NT2/D1 (cell line): ENCODE results near the gene ZBTB44.

Experiments used
- DNase-seq: peaks from one replicate; pipeline ENCODE4 v3.0.0-alpha.2; 2011; ENCODE audit warnings: low read depth, low spot score
- H3K27me3 ChIP-seq: 2 replicates; pipeline ENCODE4 v1.6.0; 2011; ENCODE audit warnings: mild to moderate bottlenecking; ENCODE audit not compliant: insufficient read length, insufficient read depth
- H3K36me3 ChIP-seq: 2 replicates; pipeline ENCODE4 v1.6.1; 2011; ENCODE audit warnings: mild to moderate bottlenecking, low read length, mixed read lengths; ENCODE audit not compliant: insufficient read depth, insufficient read length
- H3K4me1 ChIP-seq: 2 replicates; pipeline ENCODE4 v1.5.1; 2011; ENCODE audit not compliant: insufficient read depth, insufficient read length
- H3K4me3 ChIP-seq: 2 replicates; pipeline ENCODE4 v1.5.1; 2011; ENCODE audit warnings: low read depth; ENCODE audit not compliant: insufficient read length
- H3K9ac ChIP-seq: 2 replicates; pipeline ENCODE4 v1.6.0; 2011; ENCODE audit warnings: low read depth; ENCODE audit not compliant: insufficient read length
- H3K9me3 ChIP-seq: 2 replicates; pipeline ENCODE4 v1.5.1; 2011; ENCODE audit warnings: mild to moderate bottlenecking, low read length; ENCODE audit not compliant: insufficient read depth
- SUZ12 ChIP-seq: IDR thresholded peaks from 2 replicates; pipeline ENCODE4 v1.6.1; 2011; ENCODE audit not compliant: insufficient read length, insufficient read depth; ENCODE audit errors: extremely low read depth
- YY1 ChIP-seq: IDR thresholded peaks from 2 replicates; pipeline ENCODE4 v1.6.1; 2011; ENCODE audit not compliant: insufficient read length, insufficient read depth
- ZNF274 ChIP-seq: IDR thresholded peaks from 2 replicates; pipeline ENCODE4 v1.6.1; 2011; ENCODE audit warnings: mild to moderate bottlenecking, low read depth, low read length

Gene ZBTB44

DNA sequence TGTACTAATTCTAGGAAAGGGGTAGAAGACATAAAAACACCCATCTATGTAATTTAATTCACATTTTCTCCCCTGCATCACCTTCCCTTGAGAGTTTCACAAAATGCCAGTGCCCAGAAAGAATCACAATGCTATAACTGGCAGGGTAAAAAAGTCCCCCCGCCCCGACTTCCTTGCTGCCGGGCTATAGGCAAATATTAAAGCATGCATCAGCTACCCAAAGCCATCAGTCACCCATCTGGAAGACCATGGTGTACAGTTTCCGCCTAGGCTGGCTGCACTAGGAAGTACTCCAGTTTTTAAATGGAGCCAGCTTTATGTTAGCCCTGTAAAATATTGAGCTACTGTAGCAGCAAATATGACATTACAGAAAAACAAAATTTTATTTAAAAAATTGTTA is 87.3 kb downstream of the ZBTB44 start:
- no peak overlapping the region for H3K4me3 ChIP-seq
- TF ChIP-seq YY1 (no peak), SUZ12 (no peak), ZNF274 (no peak)
- H3K36me3 ChIP-seq, result no peaks in the 10 kb centered on the region
- no peaks in the 10 kb centered on the region for H3K4me1 ChIP-seq
- H3K9ac ChIP-seq, result no peak overlapping the region
- no peaks in the 10 kb centered on the region for H3K9me3 ChIP-seq
- DNase-seq, result no peak
- no peaks in the 10 kb centered on the region for H3K27me3 ChIP-seq

DNA sequence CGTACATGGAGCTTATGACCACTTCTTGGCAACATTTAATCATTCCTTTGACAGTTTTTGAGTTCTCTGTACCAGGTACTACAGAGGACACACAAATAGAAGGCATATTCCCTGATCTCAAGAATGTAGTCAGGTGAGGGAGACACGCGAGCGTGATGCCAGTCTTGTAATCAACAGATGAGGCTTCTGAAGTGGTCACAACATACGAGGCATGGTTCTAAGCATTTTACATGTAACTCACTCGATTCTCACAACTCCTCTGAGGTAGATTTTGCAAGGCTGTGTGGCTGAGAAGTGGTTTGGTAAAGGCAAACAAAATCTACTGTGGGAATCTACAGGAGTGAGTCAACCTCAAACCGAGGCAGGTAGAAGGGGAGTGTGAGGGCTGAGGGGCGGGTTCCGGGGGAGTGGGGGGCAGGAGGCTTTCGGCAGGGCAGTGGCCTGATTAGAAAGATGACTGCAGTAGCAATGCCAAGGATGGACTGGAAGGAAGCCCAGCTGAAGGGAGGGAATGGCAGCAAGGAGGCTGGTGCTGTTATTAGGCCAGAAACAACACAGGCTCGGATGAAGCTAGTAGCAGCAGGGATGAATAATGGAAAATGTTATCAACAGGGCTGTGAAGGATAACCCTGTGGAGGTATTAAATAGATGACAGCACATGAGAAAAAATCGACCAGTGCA is 91.3 kb downstream of the ZBTB44 start:
- TF ChIP-seq ZNF274 (no peak), SUZ12 (no peak), YY1 (no peak)
- no peak overlapping the region for H3K4me3 ChIP-seq
- no peaks in the 10 kb centered on the region for H3K27me3 ChIP-seq
- H3K4me1 ChIP-seq, result peaks cover 2% of the 10 kb centered on the region
- H3K9ac ChIP-seq, result no peak overlapping the region
- H3K9me3 ChIP-seq, result no peaks in the 10 kb centered on the region
- no peaks in the 10 kb centered on the region for H3K36me3 ChIP-seq
- no peak for DNase-seq

DNA sequence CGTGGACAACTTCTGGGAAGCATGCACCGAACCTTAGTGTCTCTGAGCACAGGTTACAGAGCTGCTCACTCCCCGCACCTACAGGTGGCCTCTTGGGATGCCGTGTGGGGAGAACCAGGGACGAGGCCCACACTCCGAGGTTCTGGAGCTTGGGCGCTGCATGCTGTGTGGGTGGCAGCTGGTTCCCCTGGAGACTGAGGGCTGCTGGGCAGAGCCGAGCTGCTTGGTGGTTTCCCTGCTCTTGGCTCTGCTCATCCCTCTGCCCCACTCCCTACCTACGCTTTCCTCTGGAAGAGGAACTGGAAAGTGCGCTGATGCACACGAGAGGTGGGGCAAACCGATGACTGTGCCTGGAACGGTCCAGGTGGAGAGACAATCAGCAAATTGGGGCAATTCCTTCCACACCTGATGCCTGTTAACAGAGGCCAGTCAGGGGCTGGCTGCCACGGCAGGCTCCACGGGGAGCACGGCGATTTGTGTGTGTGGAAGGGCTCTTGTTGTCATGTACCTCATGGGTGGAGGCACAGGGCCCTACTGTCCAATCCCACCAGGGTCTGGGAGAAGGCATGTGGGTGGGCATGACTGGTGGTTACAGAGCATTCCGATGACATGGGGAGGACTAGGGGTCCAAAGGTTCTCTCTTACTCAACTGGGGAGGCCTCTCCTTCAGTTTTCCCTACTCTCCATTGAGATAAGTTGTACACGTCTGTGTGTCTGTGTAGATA is 94.2 kb downstream of the ZBTB44 start:
- no peak for TF ChIP-seq SUZ12
- TF ChIP-seq YY1, result no peak
- no peak for TF ChIP-seq ZNF274
- Histone ChIP-seq H3K9me3 (no peaks in the 10 kb centered on the region), H3K36me3 (no peaks in the 10 kb centered on the region), H3K4me3 (no peak overlapping the region), H3K27me3 (peaks cover 2% of the 10 kb centered on the region), H3K4me1 (peaks cover 10% of the 10 kb centered on the region), H3K9ac (no peak overlapping the region)
- DNase-seq, result no peak

DNA sequence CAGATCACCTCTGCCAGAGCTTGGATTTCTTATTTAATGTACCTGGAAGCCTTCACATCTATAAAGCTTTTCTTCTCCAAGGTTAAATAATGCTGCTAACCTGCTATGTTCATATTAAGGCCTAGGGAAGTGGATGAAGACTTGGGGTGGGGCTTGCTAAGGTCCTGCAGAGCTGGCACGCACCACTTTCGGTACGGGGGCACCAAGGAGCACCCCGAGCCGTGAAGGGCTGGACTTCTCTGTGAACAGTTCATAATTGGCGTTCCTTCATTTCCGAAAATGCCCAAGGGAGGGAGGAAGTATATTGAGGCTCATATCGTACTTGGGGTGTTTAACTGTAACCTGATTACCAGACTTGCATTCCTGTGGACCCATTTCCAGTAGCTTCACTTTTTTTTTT is 95.6 kb downstream of the ZBTB44 start:
- TF ChIP-seq ZNF274 (no peak), YY1 (no peak), SUZ12 (no peak)
- Histone ChIP-seq H3K4me3 (no peak overlapping the region), H3K9me3 (no peaks in the 10 kb centered on the region), H3K36me3 (no peaks in the 10 kb centered on the region), H3K4me1 (peaks cover 10% of the 10 kb centered on the region), H3K27me3 (peaks cover 10% of the 10 kb centered on the region), H3K9ac (no peak overlapping the region)
- no peak for DNase-seq

DNA sequence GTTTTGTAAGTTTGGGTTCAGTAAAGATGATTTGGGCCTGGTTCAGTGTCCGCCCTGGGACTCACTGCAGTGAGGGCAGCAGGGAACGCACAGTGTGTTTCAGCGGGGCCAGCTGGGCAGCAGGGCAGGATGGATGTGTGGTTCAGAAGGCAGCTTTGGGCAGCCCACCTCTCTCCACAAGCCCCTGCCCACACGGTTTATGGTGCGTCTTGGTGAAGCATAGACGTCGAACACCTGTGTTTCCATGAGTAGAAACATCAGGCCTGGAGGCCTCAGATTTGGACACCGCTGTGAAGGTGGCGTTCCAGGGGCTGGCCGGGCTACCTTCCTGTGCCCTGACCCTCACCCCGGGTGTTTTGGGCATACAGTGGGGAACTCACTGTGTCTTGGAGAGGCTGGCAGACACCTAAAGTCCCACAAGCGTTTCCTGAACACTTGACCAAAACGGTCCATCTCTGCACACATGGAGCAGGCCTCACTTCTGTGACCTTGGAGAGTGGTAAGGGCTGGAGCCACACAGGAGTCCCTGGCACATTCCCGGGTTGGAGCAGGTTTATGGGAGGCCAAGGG is 96.1 kb downstream of the ZBTB44 start:
- no peaks in the 10 kb centered on the region for H3K9me3 ChIP-seq
- no peak for DNase-seq
- H3K4me3 ChIP-seq, result no peak overlapping the region
- H3K36me3 ChIP-seq, result no peaks in the 10 kb centered on the region
- H3K4me1 ChIP-seq, result peaks cover 11% of the 10 kb centered on the region
- H3K9ac ChIP-seq, result no peak overlapping the region
- H3K27me3 ChIP-seq, result peaks cover 10% of the 10 kb centered on the region
- TF ChIP-seq ZNF274, result no peak
- TF ChIP-seq YY1, result no peak
- no peak for TF ChIP-seq SUZ12

DNA sequence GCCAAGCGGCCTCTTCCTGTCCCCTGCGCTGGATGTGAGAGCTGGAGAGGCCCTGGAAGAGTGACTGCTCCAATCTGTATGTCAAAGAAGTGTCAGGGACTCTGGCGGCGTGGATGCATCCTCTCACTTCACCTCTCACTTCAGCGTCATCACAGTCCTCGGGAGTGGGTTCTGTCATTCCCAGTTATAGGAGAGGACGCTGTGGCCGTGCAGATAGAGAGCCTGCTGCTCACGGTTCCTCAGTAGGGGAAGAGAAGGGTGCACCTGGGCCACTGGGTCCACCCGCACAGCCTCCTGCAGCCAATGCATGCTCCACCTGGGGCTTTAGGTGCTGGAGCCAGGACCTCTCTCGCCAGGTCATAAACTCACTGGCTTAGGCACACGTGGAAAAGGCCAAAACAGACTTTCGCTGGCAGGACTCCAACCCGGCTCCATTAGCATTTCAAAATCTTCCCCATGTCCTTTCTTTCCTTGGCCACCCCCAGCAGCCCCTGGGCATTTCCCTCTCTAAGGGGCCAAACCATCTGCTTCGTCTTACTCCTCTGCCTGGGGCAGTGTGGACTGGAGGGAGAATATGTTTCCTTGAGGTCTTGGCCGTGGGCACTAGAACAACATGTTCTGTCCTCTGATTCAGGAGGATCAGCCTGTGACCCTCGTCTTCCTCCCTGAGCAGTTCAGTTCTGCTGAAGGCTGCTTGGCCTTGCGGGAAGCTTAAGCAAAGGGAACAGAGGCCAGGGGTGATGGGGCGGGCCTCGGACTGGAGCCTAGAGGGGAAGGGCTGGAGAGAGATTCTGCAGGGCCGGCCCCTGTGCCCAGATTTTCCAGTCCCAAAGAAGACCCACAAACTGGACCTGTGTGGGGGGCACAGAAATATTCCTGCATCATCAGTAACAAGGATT is 97.3 kb downstream of the ZBTB44 start:
- DNase-seq, result no peak
- Histone ChIP-seq H3K9ac (no peak overlapping the region), H3K36me3 (no peaks in the 10 kb centered on the region), H3K27me3 (peaks cover 16% of the 10 kb centered on the region), H3K4me1 (peaks cover 15% of the 10 kb centered on the region), H3K9me3 (no peaks in the 10 kb centered on the region), H3K4me3 (no peak overlapping the region)
- TF ChIP-seq SUZ12 (no peak), YY1 (no peak), ZNF274 (no peak)
